ENCODE measurements around the gene SMARCA2.

Gene SMARCA2

GRCh38 chr9:2193552-2193951, 178.4 kb downstream of the SMARCA2 start:
- no peak overlapping the region for H3K27ac ChIP-seq
- DNase-seq (ENCODE audit: low read depth, low spot score), result no peak

GRCh38 chr9:2195211-2195610, 180.1 kb downstream of the SMARCA2 start:
- H3K27ac ChIP-seq, result no peak overlapping the region
- no peak for DNase-seq (ENCODE audit: low read depth, low spot score)

- no peak for DNase-seq (ENCODE audit: low read depth, low spot score)
- no peak overlapping the region for H3K27ac ChIP-seq
Measured at GRCh38 chr9:2196757-2197156, 181.6 kb downstream of the SMARCA2 start.

- H3K27ac ChIP-seq, result no peak overlapping the region
- no peak for DNase-seq (ENCODE audit: low read depth, low spot score)
Measured at GRCh38 chr9:2198956-2199635, 183.9 kb downstream of the SMARCA2 start.

GRCh38 chr9:2199999-2200796, 185.1 kb downstream of the SMARCA2 start:
- DNase-seq (ENCODE audit: low read depth, low spot score), result no peak
- no peak overlapping the region for H3K27ac ChIP-seq

GRCh38 chr9:2208465-2208864, 193.3 kb downstream of the SMARCA2 start:
- H3K27ac ChIP-seq, result no peak overlapping the region
- no peak for DNase-seq (ENCODE audit: low read depth, low spot score)

GRCh38 chr9:2208991-2209390, 193.8 kb downstream of the SMARCA2 start:
- DNase-seq (ENCODE audit: low read depth, low spot score), result no peak
- H3K27ac ChIP-seq, result no peak overlapping the region

- DNase-seq (ENCODE audit: low read depth, low spot score), result no peak
- no peak overlapping the region for H3K27ac ChIP-seq
Measured at GRCh38 chr9:2209400-2209799, 194.3 kb downstream of the SMARCA2 start.

GRCh38 chr9:2210201-2210600, 195.1 kb downstream of the SMARCA2 start:
- H3K27ac ChIP-seq, result no peak overlapping the region
- no peak for DNase-seq (ENCODE audit: low read depth, low spot score)

GRCh38 chr9:2213830-2214468, 198.8 kb downstream of the SMARCA2 start:
- no peak for DNase-seq (ENCODE audit: low read depth, low spot score)
- no peak overlapping the region for H3K27ac ChIP-seq

- no peak overlapping the region for H3K27ac ChIP-seq
- no peak for DNase-seq (ENCODE audit: low read depth, low spot score)
Measured at GRCh38 chr9:2214707-2215106, 199.6 kb downstream of the SMARCA2 start.

- no peak for DNase-seq (ENCODE audit: low read depth, low spot score)
- peak overlapping the region; percentile 9 for H3K27ac ChIP-seq
Measured at GRCh38 chr9:2215921-2216441, 200.8 kb downstream of the SMARCA2 start.

GRCh38 chr9:2216591-2216990, 201.4 kb downstream of the SMARCA2 start:
- H3K27ac ChIP-seq, result peak overlapping the region; percentile 9
- DNase-seq (ENCODE audit: low read depth, low spot score), result peak; percentile 66

GRCh38 chr9:2217540-2217939, 202.4 kb downstream of the SMARCA2 start:
- DNase-seq (ENCODE audit: low read depth, low spot score), result no peak
- no peak overlapping the region for H3K27ac ChIP-seq

GRCh38 chr9:2220036-2220435, 204.9 kb downstream of the SMARCA2 start:
- H3K27ac ChIP-seq, result no peak overlapping the region
- DNase-seq (ENCODE audit: low read depth, low spot score), result no peak

- H3K27ac ChIP-seq, result no peak overlapping the region
- DNase-seq (ENCODE audit: low read depth, low spot score), result no peak
Measured at GRCh38 chr9:2227144-2227867, 212.2 kb downstream of the SMARCA2 start.

GRCh38 chr9:2228132-2228531, 213.0 kb downstream of the SMARCA2 start:
- H3K27ac ChIP-seq, result no peak overlapping the region
- DNase-seq (ENCODE audit: low read depth, low spot score), result no peak

- peak overlapping the region; percentile 37 for H3K27ac ChIP-seq
Measured at GRCh38 chr9:2228641-2229040, 213.5 kb downstream of the SMARCA2 start.

GRCh38 chr9:2229109-2229721, 214.1 kb downstream of the SMARCA2 start:
- peak overlapping the region; percentile 37 for H3K27ac ChIP-seq
- peak; percentile 43 for DNase-seq (ENCODE audit: low read depth, low spot score)

More at GRCh38 chr9:2228641-2229040, 213.5 kb downstream of the SMARCA2 start:
- DNase-seq (ENCODE audit: low read depth, low spot score), result no peak

- H3K27ac ChIP-seq, result peak overlapping the region; percentile 37
- DNase-seq (ENCODE audit: low read depth, low spot score), result no peak
Measured at GRCh38 chr9:2230362-2230761, 215.2 kb downstream of the SMARCA2 start.

All from epithelial cell of prostate (primary cell).